GM10847 (cell line): Measurements from ENCODE around the gene ATF6.

Experiments
- POLR2A ChIP-seq: IDR thresholded peaks from 2 replicates; pipeline ENCODE4 v1.6.1; 2011; ENCODE audit not compliant: insufficient read length; ENCODE audit errors: extremely low read depth

ATF6 gene

DNA sequence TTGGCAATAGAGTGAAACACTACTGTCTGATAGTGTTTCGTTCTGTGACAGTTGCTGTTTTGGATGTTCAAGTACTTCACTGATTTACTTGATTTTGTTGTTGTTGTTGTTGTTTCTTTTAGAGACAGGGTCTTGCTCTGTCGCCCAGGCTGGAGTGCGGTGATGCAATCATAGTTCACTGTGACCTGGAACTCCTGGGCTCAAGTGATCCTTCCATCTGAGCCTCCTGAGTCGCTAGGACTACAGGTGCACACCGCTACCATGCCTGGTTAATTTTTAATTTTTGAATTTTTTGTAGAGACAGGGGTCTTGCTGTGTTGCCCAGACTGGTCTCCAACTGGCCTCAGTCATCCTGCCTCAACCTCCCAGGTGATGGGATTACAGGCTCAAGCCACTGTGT, 2.3 kb downstream of the ATF6 start:
- no peak for TF ChIP-seq POLR2A

DNA sequence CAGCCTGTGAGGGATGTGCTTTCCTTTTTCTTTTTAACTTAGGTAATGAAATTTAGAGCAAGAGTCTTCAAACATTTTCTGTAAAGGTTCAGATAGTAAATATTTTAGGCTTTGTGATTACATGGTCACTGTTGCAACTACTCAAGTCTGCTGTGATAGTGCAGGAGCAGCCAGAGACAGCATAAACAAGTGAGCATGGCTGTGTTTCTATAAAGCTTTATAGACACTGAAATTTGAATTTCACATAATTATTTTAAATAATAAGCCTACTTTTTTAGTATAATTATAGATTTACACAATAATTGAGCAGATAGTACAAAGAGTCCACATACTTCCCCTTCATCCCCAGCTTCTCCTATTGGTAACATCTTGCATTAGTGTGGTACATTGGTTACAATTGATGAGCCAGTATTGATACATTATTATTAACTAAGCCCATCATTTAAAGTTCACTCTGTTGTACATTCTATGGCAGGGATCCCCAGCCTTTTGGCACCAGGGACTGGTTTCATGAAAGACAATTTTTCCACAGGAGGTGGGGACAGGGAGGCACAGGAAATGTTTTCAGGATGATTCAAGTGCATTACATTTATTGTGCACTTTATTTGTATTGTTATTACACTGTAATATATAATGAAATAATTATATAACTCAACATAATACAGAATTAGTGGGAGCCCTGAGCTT, 3.0 kb downstream of the ATF6 start:
- no peak for TF ChIP-seq POLR2A

DNA sequence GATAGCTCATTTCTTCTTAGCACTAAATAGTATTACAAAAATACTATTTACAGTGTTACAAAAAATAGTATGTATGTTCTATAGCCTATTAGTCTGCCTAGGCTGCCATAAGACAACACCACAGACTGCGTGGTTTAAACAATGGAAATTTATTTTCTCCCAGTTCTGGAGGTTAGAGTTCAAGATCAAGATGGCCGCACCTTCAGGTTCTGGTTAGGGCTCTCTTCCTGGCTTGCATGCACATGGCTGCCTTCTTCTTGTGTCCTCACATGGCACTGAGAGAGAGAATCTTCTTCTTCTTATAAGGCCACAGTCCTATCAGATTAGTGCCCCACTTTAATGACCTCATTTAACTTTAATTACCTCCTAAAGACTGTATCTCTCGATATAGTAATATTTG, 4.1 kb downstream of the ATF6 start:
- no peak for TF ChIP-seq POLR2A

DNA sequence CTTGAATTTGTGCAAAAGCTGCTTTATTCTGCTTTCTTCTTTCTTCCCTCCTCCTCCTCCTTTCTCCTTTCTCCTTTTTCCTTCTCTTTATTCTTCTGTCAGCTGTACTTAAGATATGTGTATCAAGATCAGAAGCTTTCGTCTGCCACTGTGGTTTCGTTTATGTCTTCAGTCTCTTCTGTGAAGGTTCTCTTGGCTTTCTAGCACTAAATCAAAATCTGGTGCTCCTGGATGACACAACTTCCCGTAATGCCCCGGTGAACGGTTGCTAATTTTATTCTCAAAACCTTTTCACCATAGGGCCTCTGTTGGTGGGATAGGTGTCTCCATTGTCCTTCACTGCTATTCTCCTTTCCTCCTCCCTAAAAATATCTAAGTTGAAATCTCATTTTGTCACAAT, 5.0 kb downstream of the ATF6 start:
- TF ChIP-seq POLR2A, result no peak

DNA sequence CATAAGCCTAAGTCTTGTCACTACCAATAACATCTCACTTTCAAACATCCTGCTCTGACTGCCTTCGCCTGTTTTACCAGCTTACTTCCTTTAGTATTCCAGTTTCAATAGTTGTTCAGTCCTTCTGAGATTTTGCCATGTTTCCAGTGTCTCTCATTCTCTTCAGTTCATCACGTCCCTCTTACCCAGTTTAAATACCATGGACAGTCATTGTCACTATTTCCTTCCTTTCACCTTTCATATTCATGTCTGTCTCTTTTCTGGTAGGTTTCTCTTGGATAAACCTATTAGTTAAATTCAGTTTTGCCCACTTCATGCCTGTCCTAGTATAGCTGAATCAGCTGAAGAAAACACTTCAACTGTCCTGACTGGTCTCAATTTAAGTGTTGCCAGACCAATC, 5.9 kb downstream of the ATF6 start:
- no peak for TF ChIP-seq POLR2A

DNA sequence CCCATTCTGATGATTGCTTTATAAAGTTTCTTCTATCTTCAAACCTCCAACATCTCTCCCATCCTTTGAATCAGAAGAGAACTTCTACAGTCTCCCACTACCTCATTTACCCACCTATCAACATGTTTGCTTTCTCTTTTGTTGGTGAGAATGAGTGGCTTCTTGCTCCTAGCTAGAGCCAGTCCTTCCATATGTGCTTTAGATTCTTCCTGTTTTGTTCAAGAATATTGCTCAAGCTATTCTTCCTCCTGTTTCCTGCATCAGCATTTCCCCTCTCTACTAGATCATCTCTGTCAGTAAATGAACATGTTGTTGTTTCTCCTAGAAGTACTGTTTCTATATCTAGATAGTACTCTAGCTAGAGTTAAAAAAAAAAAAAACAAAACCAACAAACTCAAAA, 6.3 kb downstream of the ATF6 start:
- no peak for TF ChIP-seq POLR2A

DNA sequence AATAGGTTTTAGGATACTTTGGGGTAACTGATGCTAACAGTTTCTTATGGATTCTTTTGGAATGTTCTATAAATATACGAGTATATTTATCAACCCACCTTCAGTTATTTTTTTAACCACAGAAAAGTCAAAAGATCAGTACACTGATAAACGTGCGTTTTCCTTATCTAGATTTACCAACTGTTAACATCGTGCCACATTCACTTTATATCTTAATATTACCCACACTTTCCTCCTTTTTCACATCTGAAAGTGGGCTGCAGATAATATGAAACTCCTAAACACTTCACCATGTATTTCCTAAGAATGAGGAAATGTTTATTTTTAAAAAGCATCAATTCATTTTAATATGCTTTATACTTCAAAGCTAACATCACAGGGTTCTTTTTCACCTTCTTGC, 7.7 kb downstream of the ATF6 start:
- TF ChIP-seq POLR2A, result no peak

DNA sequence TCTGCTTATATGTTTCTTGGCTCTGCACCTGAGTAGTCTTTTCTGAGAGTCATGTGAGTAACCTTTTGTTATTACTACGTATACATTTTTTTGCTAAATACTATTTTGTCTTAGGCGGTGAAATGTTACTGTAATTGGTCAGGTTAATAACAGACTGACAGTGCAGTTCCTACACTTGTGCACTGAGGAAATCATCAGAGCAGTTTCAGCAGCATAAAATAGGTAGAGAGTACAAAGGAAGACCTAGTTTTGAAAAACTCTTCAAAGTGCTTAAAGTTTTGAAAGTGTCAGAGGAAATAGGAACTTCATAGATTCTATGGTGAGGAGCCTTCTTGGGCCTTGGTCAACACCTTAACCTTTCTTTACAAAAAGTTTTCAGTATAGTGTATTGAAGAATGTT, 11.1 kb downstream of the ATF6 start:
- no peak for TF ChIP-seq POLR2A

DNA sequence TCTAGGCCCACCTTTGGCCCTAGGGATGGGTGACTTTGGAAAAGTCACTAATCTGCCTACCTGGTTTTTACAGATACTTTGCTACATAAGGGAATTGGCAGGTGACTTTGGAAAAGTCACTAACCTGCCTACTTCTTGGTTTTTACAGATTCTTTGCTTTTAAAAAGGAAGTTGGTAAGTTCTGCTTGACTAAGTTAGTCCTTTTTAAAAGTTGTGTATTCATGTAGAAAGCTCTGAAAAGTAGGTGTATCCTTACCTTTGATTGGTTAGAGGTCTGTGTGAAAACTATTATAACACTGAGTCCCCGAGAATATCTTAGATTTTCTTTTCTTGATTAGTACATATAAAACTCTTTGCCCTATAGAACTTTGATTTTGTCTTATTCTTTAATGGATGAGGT, 12.4 kb downstream of the ATF6 start:
- TF ChIP-seq POLR2A, result no peak

DNA sequence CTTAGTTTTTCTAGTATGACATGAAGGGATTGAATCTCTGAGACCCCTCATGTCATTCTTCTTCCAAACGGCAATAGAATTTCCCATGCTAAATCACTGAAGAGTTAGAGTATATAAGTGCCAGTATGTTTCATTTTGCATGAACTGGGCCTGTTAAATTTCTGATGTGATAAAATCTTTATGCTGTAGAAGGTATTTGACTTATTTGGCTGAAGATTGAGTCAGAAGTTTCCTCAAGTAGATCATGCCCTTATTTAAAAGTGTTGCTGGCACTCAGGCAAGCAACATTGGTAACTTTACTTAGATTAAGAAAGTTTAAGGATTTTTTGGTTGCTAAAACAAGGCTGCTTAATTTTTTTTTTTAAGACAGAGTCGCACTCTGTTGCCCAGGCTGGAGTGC, 13.3 kb downstream of the ATF6 start:
- TF ChIP-seq POLR2A, result no peak

DNA sequence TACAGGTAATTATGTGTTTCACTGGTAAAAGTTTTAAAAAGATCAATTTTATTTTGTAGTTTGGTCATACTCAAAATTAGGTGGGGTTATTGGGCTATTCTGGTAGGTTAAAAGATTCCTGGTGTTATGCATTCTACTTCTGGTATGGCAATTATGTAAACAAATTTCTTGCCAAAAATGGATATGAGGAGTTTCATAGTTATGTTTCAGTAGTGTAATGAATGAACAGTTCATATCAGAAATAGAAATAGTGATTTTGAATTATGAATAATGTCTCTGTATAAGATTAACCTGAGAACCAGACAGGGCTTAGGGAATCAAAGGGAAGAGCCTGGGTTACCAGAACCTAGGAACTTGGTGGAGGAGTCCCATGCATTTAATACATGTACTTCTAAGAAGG, 15.9 kb downstream of the ATF6 start:
- TF ChIP-seq POLR2A, result no peak

DNA sequence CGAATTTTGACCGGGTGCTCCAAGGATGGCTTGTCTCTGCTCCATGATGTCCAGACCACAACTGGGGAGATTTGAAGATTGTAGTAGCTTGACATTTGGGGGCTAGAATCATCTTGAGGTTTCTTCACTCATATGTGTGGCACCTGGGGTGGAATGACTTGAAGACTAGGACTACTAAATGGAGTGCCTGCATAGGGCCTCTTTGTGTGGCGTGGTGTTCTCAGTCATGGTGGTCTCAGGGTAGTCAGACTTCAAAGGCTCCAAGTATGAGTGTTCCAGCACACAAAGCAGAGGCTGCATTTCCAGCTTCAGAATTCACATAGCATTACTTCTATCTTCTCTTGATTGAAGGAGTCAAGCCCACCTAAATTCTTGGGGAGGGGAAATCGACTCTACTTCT, 16.8 kb downstream of the ATF6 start:
- no peak for TF ChIP-seq POLR2A

DNA sequence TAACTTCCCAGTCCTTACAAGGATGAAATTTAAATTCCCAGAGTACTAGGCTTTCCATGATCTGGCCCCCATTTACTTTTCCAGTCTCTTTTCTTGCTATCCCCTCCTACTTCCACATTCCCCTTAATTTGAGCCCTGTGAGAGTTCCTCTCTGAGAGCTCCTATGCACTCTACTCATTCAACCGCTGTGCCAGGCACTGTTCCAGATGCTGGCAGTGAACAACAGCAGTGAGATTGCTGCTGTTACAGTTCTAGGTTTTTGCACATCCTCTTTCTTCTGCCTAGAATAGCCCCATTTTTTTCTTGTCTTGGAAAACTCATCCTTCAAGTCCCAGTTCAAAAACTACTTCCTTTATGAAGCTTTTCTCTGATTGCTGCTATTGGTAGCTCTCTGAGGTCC, 18.8 kb downstream of the ATF6 start:
- TF ChIP-seq POLR2A, result no peak

DNA sequence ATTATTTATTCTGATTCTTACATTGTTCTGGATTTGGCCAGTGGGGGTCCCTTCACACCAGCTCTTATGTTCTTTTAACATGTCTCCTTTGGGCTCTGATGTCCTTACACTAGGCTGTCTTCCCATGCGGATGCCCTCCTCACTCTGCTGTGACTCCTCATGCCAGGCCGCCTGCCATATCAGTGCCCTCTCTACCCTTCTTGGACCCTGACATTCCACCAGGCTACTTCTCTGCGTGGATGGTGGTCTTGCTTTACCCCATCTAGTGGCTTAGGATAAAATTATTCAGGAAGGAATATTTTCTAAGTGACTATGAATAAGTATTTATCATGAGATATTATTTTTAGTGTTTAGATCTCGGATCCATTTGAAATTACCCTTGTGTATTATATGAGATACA, 21.2 kb downstream of the ATF6 start:
- no peak for TF ChIP-seq POLR2A

DNA sequence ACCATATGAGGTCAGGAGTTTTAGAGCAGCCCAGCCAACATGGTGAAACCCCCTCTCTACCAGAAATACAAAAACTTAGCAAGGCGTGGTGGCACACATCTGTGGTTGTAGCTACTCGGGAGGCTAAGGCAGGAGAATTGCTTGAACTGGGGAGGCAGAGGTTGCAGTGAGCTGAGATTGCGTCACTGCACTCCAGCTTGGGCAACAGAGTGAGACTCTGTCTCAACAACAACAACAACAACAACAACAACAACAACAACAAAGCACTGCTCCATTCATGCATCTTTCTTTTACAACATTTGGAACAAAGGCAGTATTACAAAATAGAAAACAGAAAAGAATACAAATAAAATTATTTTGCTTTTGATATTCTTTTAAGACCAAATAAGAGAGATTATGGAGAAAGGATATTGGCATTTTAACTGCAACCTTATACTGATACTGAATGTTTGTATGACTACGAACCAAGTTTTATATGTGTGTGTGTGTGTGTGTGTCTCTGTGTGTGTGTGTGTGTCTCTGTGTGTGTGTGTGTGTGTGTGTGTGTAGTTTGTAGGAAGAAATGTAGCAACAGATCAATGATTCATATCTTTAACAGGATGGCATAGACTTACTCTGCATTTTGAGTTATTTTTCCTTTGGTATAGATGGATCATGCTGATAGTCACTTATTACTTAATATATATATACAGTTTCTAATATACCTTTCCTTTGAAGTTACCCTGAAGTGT, 24.6 kb downstream of the ATF6 start:
- TF ChIP-seq POLR2A, result no peak

DNA sequence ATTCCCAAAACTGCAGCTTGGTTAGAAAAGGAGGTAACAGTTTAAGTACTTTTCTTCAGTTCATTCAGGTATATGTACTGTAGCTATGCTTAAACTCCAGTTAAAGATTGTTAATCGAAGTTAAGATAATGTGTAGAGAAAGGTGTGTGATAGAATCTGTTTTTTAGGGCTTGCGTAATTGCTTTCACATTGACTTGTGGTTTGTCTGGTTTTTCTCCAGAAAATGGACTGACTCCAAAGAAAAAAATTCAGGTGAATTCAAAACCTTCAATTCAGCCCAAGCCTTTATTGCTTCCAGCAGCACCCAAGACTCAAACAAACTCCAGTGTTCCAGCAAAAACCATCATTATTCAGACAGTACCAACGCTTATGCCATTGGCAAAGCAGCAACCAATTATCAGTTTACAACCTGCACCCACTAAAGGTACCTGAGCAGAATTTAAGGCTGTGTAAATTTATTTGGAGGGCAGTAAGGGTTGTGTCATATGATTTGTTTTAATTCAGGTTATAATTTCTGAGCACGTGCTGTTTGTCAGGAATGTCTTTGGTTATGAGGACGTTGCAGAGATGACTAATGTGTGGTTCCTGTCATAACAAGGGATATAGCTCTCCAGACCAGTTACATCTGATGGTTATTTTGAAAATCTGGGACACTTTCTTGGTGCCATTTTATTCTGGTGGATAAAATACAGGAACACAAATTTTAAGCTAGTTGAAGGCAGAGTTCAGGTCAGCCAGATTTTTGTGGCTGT, 26.0 kb downstream of the ATF6 start:
- no peak for TF ChIP-seq POLR2A

DNA sequence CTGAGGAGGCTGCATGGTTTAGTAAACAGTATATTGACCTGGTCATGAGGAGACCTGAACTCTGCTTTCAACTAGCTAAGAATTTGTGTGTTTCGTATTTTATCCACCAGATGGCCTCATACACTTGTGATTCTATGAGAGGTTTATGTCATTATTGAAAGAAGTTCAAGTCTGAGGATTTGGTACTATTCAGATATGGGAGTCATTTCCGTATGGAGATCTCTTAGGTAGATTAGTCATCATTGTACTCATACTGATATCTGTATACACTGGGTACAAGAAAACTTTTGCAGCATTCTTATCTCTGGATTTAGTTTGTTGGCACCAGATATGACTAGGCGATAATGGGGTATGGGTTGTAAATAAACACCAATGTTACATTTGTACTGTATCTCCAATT, 26.6 kb downstream of the ATF6 start:
- no peak for TF ChIP-seq POLR2A

DNA sequence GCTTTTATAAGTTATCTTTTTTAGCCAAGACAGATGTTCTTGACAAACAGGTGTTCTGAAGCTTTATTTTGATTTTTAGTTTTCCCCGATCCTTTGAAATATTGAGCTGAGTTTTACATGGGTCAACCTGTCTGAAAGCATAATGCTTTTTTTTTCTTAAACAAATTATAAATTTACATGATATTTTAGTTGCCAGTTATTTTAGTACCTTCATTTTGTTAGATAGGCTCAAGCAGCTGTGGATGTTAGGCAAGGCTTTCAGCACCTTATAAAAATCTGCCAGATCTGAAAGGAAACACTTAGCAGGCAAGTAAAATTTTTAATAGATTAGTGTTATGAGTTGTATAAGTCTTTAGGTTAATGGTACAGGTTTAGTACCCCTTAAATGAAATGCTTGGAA, 33.7 kb downstream of the ATF6 start:
- no peak for TF ChIP-seq POLR2A
